ENCODE results near the gene SLIT3.

Gene SLIT3

GRCh38 chr5:169303119-169303515 lies 2.2 kb upstream of the SLIT3 start:
- TF ChIP-seq ZNF8 (CRISPR knock-in tag; IDR thresholded peaks at IDR 0.05) (no peak), SNAI2 (CRISPR knock-in tag; IDR thresholded peaks at IDR 0.05) (no peak), TOX (CRISPR knock-in tag; IDR thresholded peaks at IDR 0.05; ENCODE audit: borderline replicate concordance) (no peak)
- ATAC-seq: no peak

GRCh38 chr5:169302491-169303118 lies 1.7 kb upstream of the SLIT3 start:
- peak; percentile 21; the same call in 1 of the 2 replicates for TF ChIP-seq ISL1 (CRISPR knock-in tag; IDR thresholded peaks at IDR 0.05)
- TF ChIP-seq CSDC2 (CRISPR knock-in tag; IDR thresholded peaks at IDR 0.05): no peak
- ATAC-seq: peak; percentile 62

GRCh38 chr5:169301986-169302385 lies 1.0 kb upstream of the SLIT3 start:
- ATAC-seq: peak; percentile 7; the same call in 1 of the 3 replicates

GRCh38 chr5:169301386-169301934 lies 521 bp upstream of the SLIT3 start:
- ATAC-seq: peak; percentile 9
- TF ChIP-seq CSRNP3 (CRISPR knock-in tag; IDR thresholded peaks at IDR 0.05) (no peak), ZNF70 (CRISPR knock-in tag; IDR thresholded peaks at IDR 0.05) (no peak)

More at GRCh38 chr5:169301986-169302385, 1.0 kb upstream of the SLIT3 start:
- no peak for TF ChIP-seq ZNF565 (CRISPR knock-in tag; conservative IDR thresholded peaks at IDR 0.05; ENCODE audit: low read depth)
- TF ChIP-seq CSRNP3 (CRISPR knock-in tag; IDR thresholded peaks at IDR 0.05): no peak
- no peak for TF ChIP-seq RARB (CRISPR knock-in tag; IDR thresholded peaks at IDR 0.05)
- no peak for TF ChIP-seq ESRRG (CRISPR knock-in tag; IDR thresholded peaks at IDR 0.05)
- no peak for TF ChIP-seq CREB5 (CRISPR knock-in tag; IDR thresholded peaks at IDR 0.05; ENCODE audit: low read depth)
- no peak for TF ChIP-seq BACH2 (CRISPR knock-in tag; IDR thresholded peaks at IDR 0.05; ENCODE audit: borderline replicate concordance)
- no peak for TF ChIP-seq ZNF70 (CRISPR knock-in tag; IDR thresholded peaks at IDR 0.05)
- no peak for TF ChIP-seq POU6F1 (CRISPR knock-in tag; IDR thresholded peaks at IDR 0.05; ENCODE audit: borderline replicate concordance, low read depth)
- TF ChIP-seq CSDC2 (CRISPR knock-in tag; IDR thresholded peaks at IDR 0.05): no peak
- no peak for TF ChIP-seq ISL1 (CRISPR knock-in tag; IDR thresholded peaks at IDR 0.05)
- no peak for TF ChIP-seq ZC3H10 (CRISPR knock-in tag; IDR thresholded peaks at IDR 0.05)
- TF ChIP-seq ZNF8 (CRISPR knock-in tag; IDR thresholded peaks at IDR 0.05): no peak
- TF ChIP-seq SNAI2 (CRISPR knock-in tag; IDR thresholded peaks at IDR 0.05): no peak
- TF ChIP-seq TOX (CRISPR knock-in tag; IDR thresholded peaks at IDR 0.05; ENCODE audit: borderline replicate concordance): no peak
- TF ChIP-seq PPARA (CRISPR knock-in tag; IDR thresholded peaks at IDR 0.05; ENCODE audit: borderline replicate concordance): no peak
- TF ChIP-seq PATZ1 (CRISPR knock-in tag; IDR thresholded peaks at IDR 0.05; ENCODE audit: borderline replicate concordance): no peak
- TF ChIP-seq GLIS3 (CRISPR knock-in tag; IDR thresholded peaks at IDR 0.05): no peak

All from SK-N-SH treated with all-trans-retinoic acid at 6 μM for 48 hours (cell line).